Iris pigment epithelial cell (primary cell): ENCODE data around the gene PTPN2.

Experiments
- DNase-seq: peaks from one replicate; pipeline ENCODE4 v3.0.0-alpha.2; 2011; ENCODE audit warnings: low read depth

Gene PTPN2

DNA sequence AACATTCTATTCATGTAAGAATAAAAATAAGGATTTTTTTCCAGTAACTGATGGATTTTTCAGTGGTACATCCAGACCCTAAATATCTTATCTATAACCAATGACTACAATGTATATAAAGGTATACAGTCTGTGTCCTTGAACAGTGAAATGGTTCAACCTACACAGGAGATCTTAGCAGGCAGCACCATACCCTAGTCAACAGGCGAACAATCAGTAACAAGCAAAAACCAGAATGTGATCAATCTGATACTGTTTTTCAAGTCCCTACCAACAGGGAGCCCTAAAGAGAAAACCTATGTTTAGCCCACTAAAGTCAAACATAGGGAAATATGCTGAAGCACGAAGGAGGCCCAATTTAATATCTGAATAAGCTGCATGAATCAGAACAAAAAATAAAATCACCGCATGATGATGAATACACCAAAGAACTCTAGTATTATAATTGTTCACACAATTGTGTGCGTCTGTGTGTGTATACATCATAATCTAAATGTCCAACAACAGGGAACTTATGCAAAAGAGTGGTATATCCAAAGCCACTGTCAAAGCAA, 26.0 kb downstream of the PTPN2 start:
- DNase-seq = no peak

GRCh38 chr18:12857215-12857905, 26.7 kb downstream of the PTPN2 start:
- no peak for DNase-seq

GRCh38 chr18:12855916-12856315, 28.1 kb downstream of the PTPN2 start:
- DNase-seq = no peak

DNA sequence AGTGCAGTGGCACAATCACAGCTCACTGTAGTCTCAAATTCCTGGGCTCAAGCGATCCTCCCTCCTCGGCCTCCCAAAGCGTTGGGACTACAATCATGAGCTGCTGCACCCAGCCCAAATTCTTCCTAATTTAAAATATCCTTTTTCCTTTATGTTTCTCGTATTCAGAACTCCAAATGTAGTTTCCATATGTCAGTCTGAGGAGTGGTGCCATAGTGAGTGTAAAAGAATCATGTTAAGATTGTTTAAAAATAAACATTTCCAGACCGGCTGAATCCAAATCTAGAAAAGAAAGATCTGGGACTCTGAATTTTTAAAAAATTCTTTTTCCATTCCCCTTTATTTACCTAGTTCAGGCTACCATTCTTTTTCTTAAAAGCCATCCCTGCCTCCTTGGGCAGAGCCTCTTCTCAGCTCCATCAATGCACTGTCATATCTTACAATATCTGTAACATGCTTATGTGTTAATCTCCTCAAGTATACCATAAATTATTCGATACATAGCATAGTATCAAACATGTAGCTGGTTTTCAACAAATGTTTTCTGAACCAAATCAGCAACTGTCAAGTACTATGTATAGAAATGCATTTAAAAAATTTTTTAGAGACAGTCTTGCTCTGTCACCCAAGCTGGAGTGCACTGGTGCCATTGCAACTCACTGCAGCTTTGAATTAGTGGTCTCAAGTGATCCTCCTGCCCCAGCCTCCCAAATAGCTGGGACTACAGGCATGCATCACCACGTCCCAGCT, 31.3 kb downstream of the PTPN2 start:
- no peak for DNase-seq

- DNase-seq = peak; percentile 56
These were observed 32.3 kb downstream of the PTPN2 start for GRCh38 chr18:12851716-12852115.

DNA sequence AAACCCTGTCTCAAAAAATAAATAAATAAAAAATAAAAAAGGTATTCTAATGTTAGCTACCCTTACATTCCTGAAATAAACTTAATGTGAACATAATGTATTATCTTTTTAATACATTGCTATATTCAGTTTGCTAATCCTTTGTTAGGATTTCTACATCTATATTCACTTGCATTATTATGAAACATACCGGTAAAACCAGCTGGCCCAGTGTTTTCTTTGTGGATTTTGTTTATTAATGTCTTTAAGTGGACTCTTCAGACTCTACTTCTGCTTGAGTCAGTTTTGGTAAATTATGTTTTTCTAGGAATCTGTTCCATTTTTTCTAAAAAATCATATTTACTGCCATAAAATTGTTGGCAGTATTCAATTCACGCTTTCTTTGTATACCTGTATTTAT, 34.5 kb downstream of the PTPN2 start:
- no peak for DNase-seq

DNA sequence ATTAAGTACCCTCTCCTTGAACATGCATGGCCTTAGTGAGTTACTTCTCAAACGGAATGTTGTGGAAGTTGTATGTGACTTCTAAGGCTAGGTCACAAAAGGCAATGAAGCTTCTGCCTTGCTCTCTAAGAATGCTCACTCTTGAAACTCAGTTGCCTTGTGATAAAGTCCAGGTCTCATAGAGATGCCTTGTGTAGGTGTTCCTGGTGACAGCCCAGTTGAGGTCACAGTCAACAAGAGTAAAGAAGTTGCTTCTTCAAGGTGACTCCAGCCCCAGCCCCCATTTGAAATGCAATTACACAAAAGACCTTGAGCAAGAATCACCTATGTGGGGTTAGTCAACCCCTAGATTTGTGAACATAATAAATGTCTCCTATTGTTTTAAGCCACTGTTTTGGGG, 35.6 kb downstream of the PTPN2 start:
- no peak for DNase-seq

DNA sequence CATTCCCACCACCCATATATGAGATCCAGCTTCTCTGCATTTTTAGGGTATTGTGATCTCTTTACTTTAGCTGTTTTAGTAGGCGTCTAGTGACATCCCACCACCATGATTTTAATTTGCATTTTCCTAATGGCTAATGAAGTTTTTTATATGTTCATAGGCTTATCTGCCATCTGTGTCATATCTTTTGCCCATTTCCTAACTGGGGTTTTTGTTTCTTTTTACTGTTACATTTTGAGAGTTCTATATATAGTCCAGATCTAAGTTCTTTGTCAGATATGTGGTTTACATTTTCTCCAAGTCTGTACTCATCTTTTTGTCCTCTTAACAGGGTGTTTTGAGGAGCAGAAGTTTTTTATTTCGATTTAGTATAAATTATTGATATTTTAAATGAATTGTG, 39.6 kb downstream of the PTPN2 start:
- no peak for DNase-seq

DNA sequence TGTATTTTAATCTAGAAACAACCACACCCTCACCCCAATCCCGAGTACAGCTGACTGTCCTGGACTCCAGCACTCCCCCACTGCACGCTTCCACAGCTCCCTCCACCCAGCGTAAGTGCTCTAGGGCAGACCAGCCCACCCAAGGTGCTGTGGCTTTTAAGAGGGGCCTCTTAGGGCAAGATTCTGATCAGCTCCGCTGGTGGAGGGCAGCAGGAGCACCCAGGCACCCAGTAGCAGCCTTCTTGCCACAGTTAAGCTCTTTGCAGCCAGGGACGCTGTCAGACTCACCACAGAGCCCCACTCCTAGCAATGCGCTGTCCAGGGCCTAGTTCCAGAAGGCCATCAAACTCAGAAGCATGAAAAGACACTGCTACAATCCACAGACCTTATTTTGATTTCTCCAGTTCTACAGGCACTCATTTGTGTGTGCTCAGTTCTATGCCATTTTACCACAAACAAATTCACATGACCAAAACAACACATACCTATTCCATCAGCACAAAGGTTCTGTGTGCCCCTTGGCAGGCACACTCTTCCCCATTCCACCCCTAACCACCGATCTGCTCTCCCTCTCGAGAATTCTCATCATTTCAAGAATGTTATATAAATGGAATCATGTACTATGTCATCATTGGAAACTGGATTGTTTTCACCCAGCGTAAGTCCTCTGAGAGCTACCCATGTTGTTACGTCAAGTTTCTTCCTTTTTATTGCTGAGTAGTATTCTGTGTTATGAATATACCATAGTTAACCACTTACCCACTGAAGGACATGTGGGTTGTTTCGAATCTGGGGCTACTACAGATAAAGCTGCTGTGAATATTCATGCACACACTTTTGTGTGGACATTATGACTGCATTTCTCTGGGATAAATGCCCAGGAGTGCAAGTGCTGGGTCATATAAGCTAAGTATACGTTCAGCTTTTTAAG, 40.4 kb downstream of the PTPN2 start:
- peak; percentile 67 for DNase-seq

DNA sequence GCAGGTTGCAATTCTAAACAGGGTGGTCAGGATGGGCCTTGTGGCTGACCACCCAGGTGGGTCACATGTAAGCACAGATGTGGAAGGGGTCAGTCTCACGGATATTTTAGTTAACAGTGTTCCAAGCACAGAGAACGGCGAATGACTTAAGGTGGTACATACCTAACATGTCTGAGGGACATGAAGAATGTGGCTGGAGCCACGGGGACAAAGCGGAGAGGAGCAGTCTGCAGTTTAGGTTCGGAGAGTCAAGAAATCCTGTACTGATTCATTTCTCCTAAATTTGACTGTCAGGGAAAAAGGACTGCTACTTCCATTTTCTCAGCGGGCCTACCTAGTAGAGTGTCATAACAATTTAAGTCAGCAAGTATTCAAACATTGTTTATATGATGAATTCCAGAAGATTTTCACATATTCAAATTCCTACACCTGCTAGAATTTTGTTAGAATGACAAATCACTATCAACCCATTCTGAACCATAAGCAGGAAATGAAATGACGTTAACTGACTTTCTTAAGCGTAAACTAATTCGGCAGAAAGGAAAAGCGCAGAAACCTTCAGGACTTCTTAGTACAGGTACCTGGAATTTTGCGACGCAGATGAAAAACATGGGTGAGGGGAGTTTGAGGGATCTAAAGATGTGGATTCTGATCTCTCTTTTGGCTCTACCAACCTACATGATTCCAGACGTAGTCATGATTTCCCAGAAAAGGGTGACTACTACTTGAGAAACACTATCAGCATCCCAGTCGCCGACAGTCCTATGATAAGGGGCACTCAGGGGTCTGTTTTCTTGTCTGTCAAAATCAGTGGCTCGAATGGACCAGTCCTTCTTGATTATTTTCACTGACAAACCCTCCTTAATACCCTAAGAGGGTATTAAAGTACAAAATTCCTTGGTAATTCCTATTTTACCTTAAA, 41.3 kb downstream of the PTPN2 start:
- DNase-seq = peak; percentile 64

DNA sequence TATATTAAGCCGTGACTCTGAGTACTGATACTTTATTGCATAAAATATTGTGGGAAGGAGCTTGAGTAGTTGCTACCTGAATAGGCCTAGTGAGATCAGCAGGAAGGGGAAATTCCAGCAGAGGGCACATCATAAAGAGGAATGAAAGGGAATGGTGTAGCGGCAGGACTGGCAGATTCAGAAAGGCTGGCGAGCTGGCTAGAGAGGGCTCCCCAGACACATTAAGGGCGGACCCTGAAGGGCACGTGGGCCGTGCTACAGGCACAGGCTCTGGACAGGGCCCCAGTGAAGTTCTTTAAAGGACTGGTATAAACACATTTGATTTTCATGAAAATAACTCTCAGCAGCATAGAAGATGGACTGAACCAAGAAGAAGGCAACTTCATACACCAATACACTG, 43.0 kb downstream of the PTPN2 start:
- DNase-seq = no peak

DNA sequence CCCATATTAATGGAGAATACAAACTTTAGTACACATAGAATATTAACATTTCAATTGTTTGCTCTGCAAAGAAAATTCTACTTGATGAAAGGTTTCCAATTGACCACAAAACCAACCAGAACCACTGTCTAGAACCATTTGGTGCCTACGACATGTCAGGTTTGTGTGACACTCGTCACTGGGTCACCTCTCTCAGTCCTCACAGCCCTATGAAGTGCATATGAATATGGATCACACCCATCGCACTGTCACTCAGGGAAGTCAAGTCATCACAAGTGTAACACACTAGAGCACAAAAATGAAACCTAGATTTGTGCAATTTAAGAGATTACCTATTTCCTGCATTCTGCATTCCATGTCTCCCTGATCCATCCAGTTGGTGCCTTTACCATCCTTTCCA, 43.7 kb downstream of the PTPN2 start:
- no peak for DNase-seq

DNA sequence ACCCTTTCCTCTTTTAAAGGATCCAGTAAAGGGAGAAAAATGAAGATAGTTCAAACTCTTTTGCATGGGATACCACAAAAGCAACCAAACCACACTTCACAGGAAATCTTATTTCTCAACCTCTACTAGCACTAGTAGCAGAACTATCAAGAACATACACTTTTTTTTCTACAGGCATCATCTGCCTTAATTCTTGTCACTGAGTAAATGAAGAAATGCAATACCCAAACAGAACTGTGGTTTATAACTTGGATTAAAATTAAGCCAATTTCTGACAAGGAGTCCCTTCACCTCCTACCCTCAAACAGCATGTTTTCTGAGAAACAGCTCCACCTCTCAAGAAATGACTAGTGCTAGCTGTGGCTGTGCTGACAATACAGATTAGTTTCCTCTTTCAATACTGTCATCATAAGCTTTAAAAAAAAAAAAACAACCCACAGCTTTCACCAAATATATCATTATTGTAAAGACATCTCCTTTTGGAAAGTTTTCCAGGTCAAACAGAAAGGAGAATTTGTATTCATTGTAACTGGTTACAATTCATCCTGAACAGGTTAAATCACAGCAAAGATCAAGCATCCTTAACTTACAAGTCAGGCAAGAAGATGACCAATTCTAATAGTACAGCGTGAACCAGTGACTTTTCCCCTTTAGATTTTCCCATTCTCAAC, 44.4 kb downstream of the PTPN2 start:
- peak; percentile 78 for DNase-seq

DNA sequence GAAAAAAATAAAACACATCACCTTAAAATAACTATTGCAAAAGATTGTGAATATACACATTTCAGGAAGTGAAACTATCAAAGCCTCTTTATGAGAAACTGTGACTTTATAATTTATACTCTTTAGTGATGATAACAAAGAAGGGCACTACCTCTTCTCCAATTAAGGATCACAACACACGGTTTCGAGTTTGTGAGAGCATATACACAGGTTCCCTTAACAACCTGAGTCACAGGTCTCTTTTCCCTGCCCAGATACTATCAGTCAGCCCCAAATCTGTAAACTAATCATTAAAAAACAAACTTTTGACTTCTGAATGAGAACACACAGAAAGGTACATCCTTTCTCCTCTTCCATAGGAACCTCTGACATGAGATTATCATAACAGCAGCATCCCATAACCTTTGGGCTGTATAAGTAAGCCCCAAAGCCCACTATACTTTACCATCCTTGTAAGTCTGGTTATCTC, 44.9 kb downstream of the PTPN2 start:
- DNase-seq = no peak

DNA sequence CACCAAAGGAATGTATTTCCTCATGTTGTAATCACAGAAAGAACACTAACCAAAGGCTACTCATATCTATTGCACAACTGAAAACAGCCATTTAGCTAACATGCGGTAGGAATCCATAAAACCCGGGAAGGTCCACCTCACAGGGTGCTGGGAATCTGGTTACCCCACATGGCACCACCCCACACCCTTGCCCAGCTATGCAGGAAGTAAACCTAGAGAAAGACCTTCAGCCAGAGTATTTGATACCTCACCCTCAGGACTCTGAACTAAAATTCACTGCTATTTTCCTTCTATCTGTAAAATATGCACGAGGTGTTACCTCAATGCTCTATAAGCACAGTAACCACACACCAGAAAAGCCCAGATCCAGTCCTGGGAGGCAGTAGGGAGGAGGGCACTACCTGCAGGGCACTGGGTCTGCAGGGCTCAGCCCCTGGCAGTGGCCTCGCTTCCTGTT, 45.8 kb downstream of the PTPN2 start:
- peak; percentile 94 for DNase-seq

- DNase-seq = peak; percentile 76
These were observed 46.3 kb downstream of the PTPN2 start for GRCh38 chr18:12837747-12838146.

DNA sequence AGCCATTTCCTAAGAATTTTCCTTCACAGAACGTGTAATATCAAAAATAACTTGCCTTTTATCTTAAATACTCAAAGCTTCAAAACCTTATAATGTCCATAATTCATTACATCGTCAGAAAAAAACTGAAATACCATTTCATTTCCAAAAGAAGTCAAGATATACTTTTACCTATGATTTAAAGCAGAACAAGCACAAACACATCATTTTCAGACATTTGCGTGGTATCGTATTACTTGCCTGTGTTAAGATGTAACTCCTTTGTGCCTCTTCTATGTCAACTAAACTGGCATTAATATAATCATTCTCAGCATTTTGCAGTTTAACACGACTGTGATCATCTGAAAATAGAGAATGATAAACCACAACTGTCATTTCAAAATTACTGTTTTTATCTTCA, 47.5 kb downstream of the PTPN2 start:
- DNase-seq = no peak

- DNase-seq = peak; percentile 23
These were observed 55.7 kb downstream of the PTPN2 start for GRCh38 chr18:12828116-12829051.

DNA sequence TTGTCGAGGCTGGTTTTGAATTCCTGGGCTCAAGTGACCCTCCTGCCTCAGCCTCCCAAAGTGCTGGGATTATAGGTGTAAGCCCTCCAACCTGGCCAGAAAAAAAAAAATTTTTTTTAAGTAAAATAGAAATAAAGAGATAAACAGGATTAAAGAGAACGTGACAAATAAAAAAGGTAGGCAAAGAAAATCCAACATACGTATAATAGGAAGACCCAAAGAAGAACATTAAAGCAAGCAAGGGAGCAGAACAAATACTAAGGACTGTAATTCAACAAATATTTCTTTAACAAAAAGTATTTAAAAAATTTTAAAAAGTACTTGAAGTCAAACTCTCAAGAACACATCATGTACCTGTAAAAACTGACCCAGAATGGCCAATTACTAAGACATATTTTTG, 56.4 kb downstream of the PTPN2 start:
- no peak for DNase-seq
